PC-3 (cell line): ENCODE data around the gene MRPL39. TPM values are rescaled to one million over a fixed set of nuclear protein-coding genes. Genes with fewer than 3 reads are reported as not detected.

Experiments used
- ATAC-seq: fragments of 200-7000 bp; cut with Tn5 transposase; 2 replicates; pipeline ENCODE4 v1.9.1; 2020; ENCODE audit warnings: mild to moderate bottlenecking, moderate library complexity
- BruUV-seq: library from RNA; stranded (reverse); fragments of 400-500 nt; replicated peaks from 2 replicates; lab custom pipeline; 2021; lab: Mats Ljungman, UMichigan
- CTCF ChIA-PET: fragments of 300-600 bp; sonication (Branson Sonifier 250); formaldehyde crosslinking; loops from one replicate; lab custom pipeline; 2022; ENCODE audit warnings: antibody characterized with exemption; lab: Charles Lee
- POLR2A ChIA-PET: fragments of 300-600 bp; sonication (Branson Sonifier 250); formaldehyde crosslinking; loops from one replicate; lab custom pipeline; 2022; ENCODE audit warnings: antibody characterized with exemption; ENCODE audit not compliant: unreplicated experiment; lab: Charles Lee
- DNase-seq: peaks from one replicate; pipeline ENCODE4 v3.0.0-alpha.2; 2015
- H2AFZ ChIP-seq: fragments of 300-600 bp; sonication (generic); 2 replicates; pipeline ENCODE4 v1.6.0; 2016; ENCODE audit warnings: antibody characterized with exemption, low read length
- H3F3A ChIP-seq: fragments of 300-600 bp; sonication (generic); one replicate; pipeline ENCODE4 v1.6.0; 2017; ENCODE audit warnings: antibody characterized with exemption, low read length, control low read depth, mild to moderate bottlenecking; ENCODE audit not compliant: unreplicated experiment
- H3K27ac ChIP-seq: fragments of 300-600 bp; sonication (generic); 2 replicates; pipeline ENCODE4 v1.5.1; 2016; ENCODE audit warnings: mild to moderate bottlenecking, low read length
- H3K27me3 ChIP-seq: fragments of 300-600 bp; sonication (generic); 2 replicates; pipeline ENCODE4 v1.6.1; 2016; ENCODE audit warnings: low read length, mixed read lengths
- H3K36me3 ChIP-seq: fragments of 300-600 bp; sonication (generic); 2 replicates; pipeline ENCODE4 v1.6.1; 2016; ENCODE audit warnings: low read depth, mixed run types, low read length, mixed read lengths
- H3K4me1 ChIP-seq: fragments of 300-600 bp; sonication (generic); 2 replicates; pipeline ENCODE4 v1.5.1; 2016; ENCODE audit warnings: low read length; ENCODE audit not compliant: insufficient read depth
- H3K4me2 ChIP-seq: fragments of 300-600 bp; sonication (generic); 2 replicates; pipeline ENCODE4 v1.6.0; 2016; ENCODE audit warnings: low read length
- H3K4me3 ChIP-seq: fragments of 300-600 bp; sonication (generic); 2 replicates; pipeline ENCODE4 v1.5.1; 2016; ENCODE audit warnings: mild to moderate bottlenecking, low read length, mixed read lengths
- H3K79me2 ChIP-seq: fragments of 300-600 bp; sonication (generic); 2 replicates; pipeline ENCODE4 v1.6.1; 2017; ENCODE audit warnings: low read length, mixed read lengths
- H3K9ac ChIP-seq: fragments of 300-600 bp; sonication (generic); 2 replicates; pipeline ENCODE4 v1.6.0; 2016; ENCODE audit warnings: mild to moderate bottlenecking, low read length
- H3K9me2 ChIP-seq: fragments of 300-600 bp; sonication (generic); replicated peaks from 2 replicates; pipeline ENCODE4 v1.6.1; 2016; ENCODE audit warnings: mixed run types, low read length, mixed read lengths
- H3K9me3 ChIP-seq: fragments of 300-600 bp; sonication (generic); 2 replicates; pipeline ENCODE4 v1.6.1; 2016; ENCODE audit warnings: low read length, mixed read lengths
- H4K20me1 ChIP-seq: fragments of 300-600 bp; sonication (generic); 2 replicates; pipeline ENCODE4 v1.6.1; 2016; ENCODE audit warnings: low read length, mixed read lengths
- CTCF ChIP-seq: fragments of 300-600 bp; sonication (generic); conservative IDR thresholded peaks from 2 replicates; pipeline ENCODE4 v1.5.1; 2017; ENCODE audit warnings: antibody characterized with exemption, low read depth, mild to moderate bottlenecking, low read length
- EZH2 ChIP-seq: fragments of 300-600 bp; sonication (generic); IDR thresholded peaks from one replicate; pipeline ENCODE4 v1.6.1; 2017; ENCODE audit warnings: antibody characterized with exemption, mild to moderate bottlenecking, low read length; ENCODE audit not compliant: unreplicated experiment
- EZH2phosphoT487 ChIP-seq: fragments of 300-600 bp; sonication (generic); IDR thresholded peaks from 2 replicates; pipeline ENCODE4 v1.6.1; 2018; ENCODE audit warnings: mild to moderate bottlenecking, antibody characterized with exemption, low read length, borderline replicate concordance
- intact Hi-C: fragments of 100-400 bp; cut with micrococcal nuclease; formaldehyde crosslinking; loops from 2 replicates; pipeline ENCODE4 v1.9.0; 2023
- total RNA-seq: library from RNA; depleted of rRNA; stranded (reverse); fragments of >200 nt; gene quantifications from 2 replicates; pipeline ENCODE4 v1.2.3, GENCODE V29; 2014

Gene MRPL39
- total RNA-seq, 1 experiment from 2014 or later: 107 TPM

- no peaks in the 10 kb centered on the region for H4K20me1 ChIP-seq
- intact Hi-C loops: no loop called here
- ChIA-PET POLR2A (interaction anchor here (0.7 kb wide), 1 partner anchor 12 kb away, joined by 4 read pairs; no protein-coding TSS in a partner anchor), CTCF (no interaction called here)
- no peak overlapping the region for H3K27ac ChIP-seq
- no peaks in the 10 kb centered on the region for H3K9me3 ChIP-seq
- H3K4me2 ChIP-seq: no peak overlapping the region
- ATAC-seq: no peak
- H2AFZ ChIP-seq: no peak overlapping the region
- no peaks in the 10 kb centered on the region for H3K36me3 ChIP-seq
- H3K9ac ChIP-seq: no peak overlapping the region
- H3K9me2 ChIP-seq: no peaks in the 10 kb centered on the region
- no peaks in the 10 kb centered on the region for H3K4me1 ChIP-seq
- TF ChIP-seq EZH2: no peak
- TF ChIP-seq EZH2phosphoT487: no peak
- TF ChIP-seq CTCF: no peak
- no peaks in the 10 kb centered on the region for H3F3A ChIP-seq
- no peak overlapping the region for H3K4me3 ChIP-seq
- H3K79me2 ChIP-seq: no peaks in the 10 kb centered on the region
- H3K27me3 ChIP-seq: no peaks in the 10 kb centered on the region
- no TSS peak for BruUV-seq
- DNase-seq: no peak
Observed at GRCh38 chr21:25615880-25616279, 8.6 kb upstream of the MRPL39 start.

DNA sequence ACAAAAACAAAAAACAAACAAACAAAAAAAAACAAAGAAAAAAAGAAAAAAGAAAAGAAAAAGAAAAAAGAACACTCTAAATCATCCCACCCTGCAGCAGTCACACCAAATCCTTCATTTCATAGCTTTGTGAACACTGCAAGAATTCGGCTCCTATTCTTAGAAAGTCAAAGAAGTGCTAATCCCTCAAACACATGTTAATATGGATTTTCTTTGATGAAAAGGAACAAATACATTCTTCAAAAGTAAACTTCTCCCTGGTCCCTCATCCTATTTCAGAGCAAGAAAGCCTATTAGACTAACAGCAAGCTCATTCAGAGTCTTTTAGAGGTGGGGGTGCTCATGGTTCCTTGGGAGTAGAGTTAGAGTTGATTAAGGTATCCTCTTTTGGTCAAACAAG, 7.2 kb upstream of the MRPL39 start:
- H3K9me3 ChIP-seq: no peaks in the 10 kb centered on the region
- H4K20me1 ChIP-seq: no peaks in the 10 kb centered on the region
- H3K27ac ChIP-seq: no peak overlapping the region
- H3K4me1 ChIP-seq: no peaks in the 10 kb centered on the region
- DNase-seq: no peak
- intact Hi-C loops: no loop called here
- no peak overlapping the region for H3K4me3 ChIP-seq
- H3F3A ChIP-seq: no peaks in the 10 kb centered on the region
- H3K9me2 ChIP-seq: no peaks in the 10 kb centered on the region
- H2AFZ ChIP-seq: no peak overlapping the region
- TF ChIP-seq CTCF (no peak), EZH2 (no peak), EZH2phosphoT487 (no peak)
- no peaks in the 10 kb centered on the region for H3K36me3 ChIP-seq
- no peak overlapping the region for H3K4me2 ChIP-seq
- H3K79me2 ChIP-seq: no peaks in the 10 kb centered on the region
- BruUV-seq: no TSS peak
- no peak for ATAC-seq
- no peaks in the 10 kb centered on the region for H3K27me3 ChIP-seq
- POLR2A ChIA-PET: no interaction called here
- no peak overlapping the region for H3K9ac ChIP-seq
- CTCF ChIA-PET: no interaction called here

DNA sequence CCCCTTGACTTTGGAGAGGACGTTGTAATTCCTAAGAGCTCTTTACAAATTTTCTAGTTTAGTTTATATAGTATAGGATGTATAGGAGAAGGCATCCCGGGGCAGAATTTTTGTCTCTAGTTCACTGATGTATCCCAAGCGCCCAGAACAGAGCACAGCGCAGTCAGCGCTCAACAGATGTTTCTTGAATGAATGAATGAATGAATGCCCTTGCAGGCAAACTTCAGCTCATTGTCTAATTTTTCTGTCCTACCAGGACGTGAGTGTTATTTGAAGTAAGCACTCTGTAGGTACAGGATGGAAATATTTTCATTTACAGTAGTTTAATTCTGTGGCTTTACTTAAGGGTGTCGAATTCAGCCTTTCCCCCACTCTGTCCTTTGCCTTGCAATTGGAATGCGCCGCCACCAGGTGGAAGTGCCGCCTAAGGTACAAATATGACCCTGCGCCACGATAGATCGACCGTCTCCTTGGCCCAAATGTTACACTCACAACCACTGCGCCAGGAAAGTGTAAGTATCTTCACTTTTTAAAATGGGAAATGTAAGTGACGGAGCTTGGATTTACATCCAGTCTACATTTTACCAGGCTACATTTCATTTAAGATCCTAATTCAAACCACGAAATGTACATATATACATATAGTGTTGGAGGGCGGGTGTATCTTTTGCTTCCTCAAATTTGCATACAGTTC, 910 bp upstream of the MRPL39 start:
- ChIA-PET CTCF (no interaction called here), POLR2A (no interaction called here)
- H4K20me1 ChIP-seq: no peaks in the 10 kb centered on the region
- ATAC-seq (peak; percentile 80), DNase-seq (peak; percentile 93)
- H3F3A ChIP-seq: no peaks in the 10 kb centered on the region
- BruUV-seq: no TSS peak
- H3K27me3 ChIP-seq: no peaks in the 10 kb centered on the region
- peak overlapping the region; percentile 99 for H3K4me3 ChIP-seq
- peaks cover 22% of the 10 kb centered on the region for H3K4me1 ChIP-seq
- TF ChIP-seq EZH2phosphoT487 (no peak), CTCF (peak; percentile 96)
- peaks cover 31% of the 10 kb centered on the region for H3K79me2 ChIP-seq
- H2AFZ ChIP-seq: peak overlapping the region; percentile 90
- intact Hi-C loops: loop anchor here (1.0 to 2.0 kb wide), 4 partner anchors 93 to 254 kb away; no protein-coding TSS in a partner anchor
- no peak overlapping the region for H3K27ac ChIP-seq
- peak overlapping the region; percentile 97 for H3K4me2 ChIP-seq
- peaks cover 17% of the 10 kb centered on the region; the same call in 1 of the 2 replicates for H3K36me3 ChIP-seq
- no peaks in the 10 kb centered on the region for H3K9me3 ChIP-seq
- H3K9ac ChIP-seq: peak overlapping the region; percentile 17; the same call in 1 of the 2 replicates
- no peaks in the 10 kb centered on the region for H3K9me2 ChIP-seq
